Coronary artery (tissue), 2 donors: Measurements from ENCODE around the gene PROK2.

Source experiments
- DNase-seq: peaks from one replicate; pipeline ENCODE4 v3.0.0-alpha.2; 2017; ENCODE audit warnings: low spot score
- H3K27ac ChIP-seq, 2 donors: fragments of 200-600 bp; sonication (generic); one replicate each; pipeline ENCODE4 v1.5.1; 2016 to 2019
- H3K4me3 ChIP-seq: fragments of 200-600 bp; sonication (generic); 2 replicates; pipeline ENCODE4 v1.5.1; 2016; ENCODE audit warnings: mild to moderate bottlenecking, moderate library complexity
- CTCF ChIP-seq: fragments of 200-600 bp; sonication (generic); IDR thresholded peaks from one replicate; pipeline ENCODE4 v1.5.1; 2019; ENCODE audit warnings: antibody characterized with exemption

PROK2 gene

GRCh38 chr3:71789922-71790321, 5.0 kb upstream of the PROK2 start:
- H3K4me3 ChIP-seq, result no peak overlapping the region
- DNase-seq, result no peak
- no peak overlapping the region for H3K27ac ChIP-seq
- no peak for TF ChIP-seq CTCF

GRCh38 chr3:71787851-71788405, 3.0 kb upstream of the PROK2 start:
- no peak overlapping the region for H3K4me3 ChIP-seq
- TF ChIP-seq CTCF, result no peak

GRCh38 chr3:71786551-71786950, 1.6 kb upstream of the PROK2 start:
- DNase-seq, result no peak
- H3K4me3 ChIP-seq, result no peak overlapping the region
- H3K27ac ChIP-seq, result no peak overlapping the region
- no peak for TF ChIP-seq CTCF

More at GRCh38 chr3:71787851-71788405, 3.0 kb upstream of the PROK2 start:
- no peak for DNase-seq
- no peak overlapping the region for H3K27ac ChIP-seq

- no peak overlapping the region for H3K27ac ChIP-seq
- TF ChIP-seq CTCF, result no peak
- DNase-seq, result no peak
- no peak overlapping the region for H3K4me3 ChIP-seq
Measured at GRCh38 chr3:71786217-71786549, 1.2 kb upstream of the PROK2 start.

- H3K27ac ChIP-seq, result no peak overlapping the region
- no peak for TF ChIP-seq CTCF
- H3K4me3 ChIP-seq, result peak overlapping the region; percentile 66
- no peak for DNase-seq
Measured at GRCh38 chr3:71785532-71786216, 726 bp upstream of the PROK2 start.

- no peak for DNase-seq
- no peak overlapping the region for H3K27ac ChIP-seq
- peak overlapping the region; percentile 66 for H3K4me3 ChIP-seq
- no peak for TF ChIP-seq CTCF
Measured at GRCh38 chr3:71784201-71784913, 591 bp downstream of the PROK2 start.

GRCh38 chr3:71783152-71783551, 1.8 kb downstream of the PROK2 start:
- Histone ChIP-seq H3K4me3 (no peak overlapping the region), H3K27ac (no peak overlapping the region)
- no peak for DNase-seq
- TF ChIP-seq CTCF, result no peak
